H1 (cell line): ENCODE measurements around the gene MSI2. TPM values are rescaled to one million over a fixed set of nuclear protein-coding genes. Genes with fewer than 3 reads are reported as not detected.

Experiments
- CTCF ChIA-PET: fragments of 300-600 bp; sonication (Branson Sonifier 250); formaldehyde crosslinking; loops from one replicate; lab custom pipeline; 2021; ENCODE audit not compliant: partially characterized antibody; lab: Charles Lee
- POLR2A ChIA-PET: fragments of 300-600 bp; sonication (Branson Sonifier 250); formaldehyde crosslinking; loops from one replicate; lab custom pipeline; 2021; ENCODE audit warnings: inconsistent platforms; ENCODE audit not compliant: partially characterized antibody; lab: Charles Lee
- DNase-seq, 2 experiments: peaks; one replicate each; pipeline versions ENCODE4 v3.0.0 to v3.0.0-alpha.2; 2010 to 2022; ENCODE audit warnings: low spot score in 2 of 2, low read depth in 1 of 2, mixed read lengths in 1 of 2
- FAIRE-seq: peaks from 2 replicates; lab custom pipeline; 2011; peaks lifted over from hg19 to GRCh38; lab: Jason Lieb, UNC
- H2AFZ ChIP-seq: 2 replicates; pipeline ENCODE4 v1.8.1; 2012; ENCODE audit warnings: low read length, inconsistent platforms
- H2AK5ac ChIP-seq: 2 replicates; pipeline ENCODE4 v1.6.1; 2013; ENCODE audit warnings: low read depth, low read length
- H2BK120ac ChIP-seq: replicated peaks from 2 replicates; pipeline ENCODE3; 2013; ENCODE audit warnings: low read depth, low read length, inconsistent platforms
- H2BK12ac ChIP-seq: 2 replicates; pipeline ENCODE4 v1.6.1; 2013; ENCODE audit warnings: low read depth, low read length
- H2BK15ac ChIP-seq: 2 replicates; pipeline ENCODE4 v1.6.1; 2013; ENCODE audit warnings: low read length
- H2BK20ac ChIP-seq: 2 replicates; pipeline ENCODE4 v1.6.1; 2013; ENCODE audit warnings: low read length
- H2BK5ac ChIP-seq: 2 replicates; pipeline ENCODE4 v1.6.1; 2013; ENCODE audit warnings: low read depth, low read length
- H3K14ac ChIP-seq: 2 replicates; pipeline ENCODE4 v1.6.1; 2013; ENCODE audit warnings: inconsistent platforms; ENCODE audit not compliant: insufficient read length
- H3K18ac ChIP-seq: 2 replicates; pipeline ENCODE4 v1.6.1; 2013; ENCODE audit warnings: low read length; ENCODE audit errors: extremely low read depth
- H3K23ac ChIP-seq: 2 replicates; pipeline ENCODE4 v1.6.1; 2013; ENCODE audit warnings: inconsistent platforms; ENCODE audit not compliant: insufficient read length
- H3K23me2 ChIP-seq: 2 replicates; pipeline ENCODE4 v1.6.1; 2013; ENCODE audit warnings: low read depth, low read length
- H3K27ac ChIP-seq: 2 replicates; pipeline ENCODE4 v1.6.1; 2011; ENCODE audit warnings: low read depth, low read length, inconsistent platforms
- H3K27me3 ChIP-seq, 4 experiments: replicated peaks in 1 of 4; 1 replicate in 1 of 4; 2 replicates in 3 of 4; pipeline versions ENCODE4 v1.6.1 to v1.8.1; 2011 to 2013; ENCODE audit warnings: low read length in 3 of 4, mild to moderate bottlenecking in 3 of 4, inconsistent platforms in 2 of 4, mixed read lengths in 2 of 4, moderate library complexity in 1 of 4; ENCODE audit not compliant: control insufficient read depth in 3 of 4, insufficient read depth in 3 of 4; ENCODE audit errors: extremely low read depth in 1 of 4
- H3K36me3 ChIP-seq, 4 experiments: 2 replicates each; pipeline versions ENCODE4 v1.6.1 to v1.8.1; 2011 to 2013; ENCODE audit warnings: mild to moderate bottlenecking in 4 of 4, low read length in 3 of 4, moderate library complexity in 2 of 4, control low read depth in 1 of 4, inconsistent platforms in 1 of 4; ENCODE audit not compliant: insufficient read depth in 4 of 4, control insufficient read depth in 2 of 4
- H3K4ac ChIP-seq: replicated peaks from 2 replicates; pipeline ENCODE3; 2013; ENCODE audit warnings: low read length, low read depth, mixed read lengths, inconsistent platforms; ENCODE audit not compliant: insufficient read length
- H3K4me1 ChIP-seq, 4 experiments: replicated peaks in 1 of 4; 1 replicate in 1 of 4; 2 replicates in 3 of 4; pipeline versions ENCODE4 v1.6.1 to v1.8.1; 2011 to 2013; ENCODE audit warnings: low read length in 3 of 4, inconsistent platforms in 2 of 4, mixed read lengths in 1 of 4; ENCODE audit not compliant: insufficient read depth in 4 of 4, control insufficient read depth in 3 of 4
- H3K4me2 ChIP-seq, 2 experiments: 2 replicates each; pipeline versions ENCODE4 v1.6.1 to v1.8.1; 2011 to 2013; ENCODE audit warnings: low read depth in 2 of 2, low read length in 2 of 2, control low read depth in 1 of 2, inconsistent platforms in 1 of 2, mild to moderate bottlenecking in 1 of 2; ENCODE audit not compliant: insufficient read depth in 1 of 2
- H3K4me3 ChIP-seq, 4 experiments: fragments of 200-600, 300-600 bp in 1 of 4; sonication (generic), shearing (Covaris generic), sonication (Bioruptor Twin) in 1 of 4; 2 replicates each; pipeline versions ENCODE4 v1.5.1 to v1.8.1; 2011 to 2016; ENCODE audit warnings: low read length in 4 of 4, low read depth in 3 of 4, control low read depth in 2 of 4, inconsistent platforms in 2 of 4, mild to moderate bottlenecking in 2 of 4, mixed read lengths in 1 of 4, moderate library complexity in 1 of 4; ENCODE audit not compliant: insufficient read depth in 2 of 4; ENCODE audit errors: extremely low read depth in 1 of 4
- H3K56ac ChIP-seq: replicated peaks from 2 replicates; pipeline ENCODE3; 2013; ENCODE audit warnings: low read depth, mild to moderate bottlenecking, mixed read lengths, low read length, inconsistent platforms; ENCODE audit not compliant: insufficient read length
- H3K79me1 ChIP-seq: 2 replicates; pipeline ENCODE4 v1.6.1; 2013; ENCODE audit warnings: low read depth, low read length, control low read depth
- H3K79me2 ChIP-seq, 2 experiments: 2 replicates each; pipeline versions ENCODE4 v1.6.1 to v1.8.1; 2012 to 2013; ENCODE audit warnings: low read length in 2 of 2, mild to moderate bottlenecking in 2 of 2, inconsistent platforms in 1 of 2; ENCODE audit not compliant: insufficient read depth in 2 of 2, control insufficient read depth in 1 of 2
- H3K9ac ChIP-seq, 4 experiments: replicated peaks in 1 of 4; 1 replicate in 1 of 4; 2 replicates in 3 of 4; pipeline versions ENCODE4 v1.6.1 to v1.8.1; 2011 to 2013; ENCODE audit warnings: low read depth in 3 of 4, low read length in 3 of 4, control low read depth in 2 of 4, mild to moderate bottlenecking in 2 of 4, moderate library complexity in 2 of 4, inconsistent platforms in 1 of 4; ENCODE audit errors: extremely low read depth in 1 of 4
- H3K9me3 ChIP-seq, 2 experiments: 2 replicates each; pipeline versions ENCODE4 v1.6.1 to v1.8.1; 2012 to 2013; ENCODE audit warnings: mild to moderate bottlenecking in 2 of 2, moderate library complexity in 2 of 2, control low read depth in 1 of 2, inconsistent platforms in 1 of 2, low read depth in 1 of 2, low read length in 1 of 2, mixed read lengths in 1 of 2; ENCODE audit not compliant: insufficient read depth in 2 of 2
- H4K20me1 ChIP-seq, 2 experiments: replicated peaks in 1 of 2; 2 replicates each; pipeline versions ENCODE3 to v1.8.1; 2011 to 2013; ENCODE audit warnings: inconsistent platforms in 2 of 2, low read length in 2 of 2, mild to moderate bottlenecking in 1 of 2; ENCODE audit not compliant: insufficient read depth in 2 of 2, control insufficient read depth in 1 of 2
- H4K5ac ChIP-seq: 2 replicates; pipeline ENCODE4 v1.6.1; 2013; ENCODE audit warnings: low read length, low read depth, mixed read lengths, inconsistent platforms; ENCODE audit not compliant: insufficient read length
- H4K8ac ChIP-seq: 2 replicates; pipeline ENCODE4 v1.8.0; 2013; ENCODE audit warnings: mild to moderate bottlenecking, moderate library complexity, low read length, inconsistent platforms; ENCODE audit not compliant: insufficient read depth; ENCODE audit errors: extremely low read depth
- H4K91ac ChIP-seq: replicated peaks from 2 replicates; pipeline ENCODE3; 2013; ENCODE audit warnings: low read length, mixed read lengths, inconsistent platforms; ENCODE audit not compliant: insufficient read length
- CHD2 ChIP-seq: IDR thresholded peaks from 2 replicates; pipeline ENCODE4 v1.6.1; 2012; ENCODE audit warnings: low read length, improper control_type of control experiment
- HDAC6 ChIP-seq: IDR thresholded peaks from one replicate; pipeline ENCODE4 v1.7.1; 2012; ENCODE audit warnings: low read depth, mild to moderate bottlenecking, inconsistent platforms, low read length, moderate library complexity
- RNF2 ChIP-seq: fragments of 200-900, 300-1000 bp; sonication (generic); IDR thresholded peaks from 2 replicates; pipeline ENCODE4 v1.7.1; 2016; ENCODE audit warnings: borderline replicate concordance, low read depth, mild to moderate bottlenecking, antibody characterized with exemption, low read length; ENCODE audit not compliant: poor library complexity, severe bottlenecking; ENCODE audit errors: missing control alignments
- SUZ12 ChIP-seq: fragments of 200-600 bp; sonication (generic); IDR thresholded peaks from 2 replicates; pipeline ENCODE4 v1.6.1; 2012; ENCODE audit warnings: mild to moderate bottlenecking, inconsistent platforms, low read length, moderate library complexity, mixed read lengths
- YY1 ChIP-seq: IDR thresholded peaks from 2 replicates; pipeline ENCODE4 v1.6.1; 2011; ENCODE audit warnings: low read depth, mild to moderate bottlenecking, low read length
- WGBS, 2 experiments: shearing (Covaris generic) in 1 of 2; methylation state at CpG; one replicate each; pipeline versions ENCODE4 v1.1.6 to v1.1.7; 2013 to 2015; ENCODE audit warnings: low lambda C conversion rate in 2 of 2, mixed read lengths in 2 of 2, inconsistent platforms in 1 of 2, low coverage in 1 of 2, missing lambda C conversion rate in 1 of 2; ENCODE audit not compliant: insufficient replicate concordance in 2 of 2, insufficient coverage in 1 of 2, insufficient read length in 1 of 2; ENCODE audit errors: extremely low coverage in 1 of 2, missing lambda C conversion rate in 1 of 2; 5-methylcytosine and 5-hydroxymethylcytosine counted together
- polyA plus RNA-seq, 7 experiments: library from polyadenylated mRNA; depleted of rRNA in 3 of 7; stranded (reverse) in 5 of 7; unstranded in 2 of 7; fragments of >200 nt in 5 of 7; fragments of 200-250 nt in 2 of 7; gene quantifications; 1 replicate in 5 of 7; 2 replicates in 1 of 7; 4 replicates in 1 of 7; pipeline versions ENCODE4 v1.2.1 to v1.2.3, GENCODE V29; 2011 to 2013; ENCODE audit warnings: missing spikeins in 2 of 7, mixed read lengths in 2 of 7
- total RNA-seq: library from RNA; stranded (reverse); fragmentation: NEBNext Ultra II Directional; extraction: Animal tissue kit (Norgen Biotek cat#: 25700); gene quantifications from 2 replicates; pipeline ENCODE4 v1.2.1, GENCODE V29; 2021

Gene MSI2
- total and polyA plus RNA-seq, 2 of the 8 experiments (the other 6 are each of a cell fraction or from before 2014, with no cell fraction given), result 36.7 to 80.6 TPM

DNA sequence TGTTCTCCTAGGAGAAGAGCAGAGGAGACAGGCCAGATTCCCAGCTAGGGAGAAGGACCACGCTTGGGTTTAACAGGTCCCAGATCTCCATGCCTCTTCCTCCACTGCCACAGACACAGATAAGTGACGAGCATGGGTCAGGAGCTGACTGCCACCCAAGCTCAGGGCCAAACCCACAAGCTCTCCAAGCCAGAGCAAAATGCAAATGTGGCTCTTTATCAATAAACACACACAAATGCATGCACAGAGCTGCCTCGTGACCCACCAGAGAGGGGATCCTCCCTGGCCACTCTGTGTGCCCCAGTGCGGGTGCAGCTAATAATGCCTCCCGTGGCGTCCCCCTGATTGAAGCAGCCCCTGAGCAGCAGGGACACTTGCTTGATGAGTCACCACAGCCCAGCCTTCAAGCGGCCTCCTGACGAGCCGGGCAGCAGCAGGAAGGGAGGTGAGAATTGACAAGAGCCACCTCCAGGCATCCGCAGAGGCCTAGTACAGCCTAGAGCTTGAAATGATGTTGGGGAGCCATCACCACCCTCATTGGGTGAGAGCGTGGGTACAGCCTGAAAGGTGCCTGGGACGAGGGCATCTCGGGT, 344.9 kb downstream of the MSI2 start:
- DNase-seq (no peak), FAIRE-seq (no peak)
- Histone ChIP-seq H3K9me3 (no peaks in the 10 kb centered on the region), H2AFZ (no peak overlapping the region), H3K36me3 (no peaks in the 10 kb centered on the region; a peak in 1 of 8 replicates), H2BK20ac (no peak overlapping the region), H3K14ac (no peak overlapping the region), H3K4me3 (no peak overlapping the region), H2AK5ac (no peak overlapping the region), H4K91ac (no peak overlapping the region), H3K56ac (no peak overlapping the region), H3K79me1 (no peaks in the 10 kb centered on the region), H4K20me1 (peaks cover 0 to 2% of the 10 kb centered on the region in 2 experiments), H3K4me1 (peaks cover 0 to 7% (median 7%) of the 10 kb centered on the region in 4 experiments; a peak in 3 of 7 replicates), H3K4me2 (no peak overlapping the region), H3K4ac (no peak overlapping the region), H3K23ac (no peak overlapping the region), H2BK12ac (no peak overlapping the region), H4K5ac (no peak overlapping the region), H2BK15ac (no peak overlapping the region), H2BK5ac (no peak overlapping the region), H3K23me2 (no peaks in the 10 kb centered on the region), H3K9ac (peak overlapping the region in 1 of 4 experiments; percentile 33; a peak in 1 of 7 replicates), H4K8ac (no peak overlapping the region), H3K27ac (no peak overlapping the region), H3K27me3 (no peaks in the 10 kb centered on the region), H3K18ac (no peak overlapping the region), H2BK120ac (no peak overlapping the region), H3K79me2 (no peaks in the 10 kb centered on the region)
- WGBS, 2 experiments, result 90% methylated on average over 13 of the region's 13 CpGs; no CpG with 5 or more reads in 1 of the 2 experiments
- POLR2A ChIA-PET, result interaction anchor here (1.1 kb wide), 1 partner anchor 41 kb away, joined by 3 read pairs; no protein-coding TSS in a partner anchor
- CTCF ChIA-PET, result interaction anchor here (0.6 to 8.2 kb wide), 18 partner anchors 12 to 473 kb away, joined by 3 to 100 read pairs (median 4); no protein-coding TSS in a partner anchor
- TF ChIP-seq CHD2, result no peak
- TF ChIP-seq YY1, result no peak
- no peak for TF ChIP-seq SUZ12
- TF ChIP-seq RNF2, result no peak
- TF ChIP-seq HDAC6, result no peak
